Fibroblast of mammary gland (primary cell): ENCODE data around the gene PRIM1.
A peak's percentile ranks its signal among the peaks of the same experiment; 100 is the strongest.

Experiments used
- DNase-seq: peaks from one replicate; pipeline ENCODE4 v3.0.0-alpha.2; 2010; ENCODE audit warnings: low read depth
- H3K4me3 ChIP-seq: 2 replicates; pipeline ENCODE4 v1.5.1; 2011; ENCODE audit warnings: low read depth, mild to moderate bottlenecking, low read length, moderate library complexity; ENCODE audit not compliant: control insufficient read depth
- TF ChIP-seq, protein P1 (sequence below): conservative IDR thresholded peaks from 2 replicates; pipeline ENCODE4 v1.5.1; 2011; ENCODE audit warnings: low read depth, low read length, inconsistent platforms; ENCODE audit not compliant: control insufficient read depth, insufficient read depth

PRIM1 gene

GRCh38 chr12:56772625-56773024 is 20.5 kb upstream of the PRIM1 start:
- TF ChIP-seq, protein P1, sequence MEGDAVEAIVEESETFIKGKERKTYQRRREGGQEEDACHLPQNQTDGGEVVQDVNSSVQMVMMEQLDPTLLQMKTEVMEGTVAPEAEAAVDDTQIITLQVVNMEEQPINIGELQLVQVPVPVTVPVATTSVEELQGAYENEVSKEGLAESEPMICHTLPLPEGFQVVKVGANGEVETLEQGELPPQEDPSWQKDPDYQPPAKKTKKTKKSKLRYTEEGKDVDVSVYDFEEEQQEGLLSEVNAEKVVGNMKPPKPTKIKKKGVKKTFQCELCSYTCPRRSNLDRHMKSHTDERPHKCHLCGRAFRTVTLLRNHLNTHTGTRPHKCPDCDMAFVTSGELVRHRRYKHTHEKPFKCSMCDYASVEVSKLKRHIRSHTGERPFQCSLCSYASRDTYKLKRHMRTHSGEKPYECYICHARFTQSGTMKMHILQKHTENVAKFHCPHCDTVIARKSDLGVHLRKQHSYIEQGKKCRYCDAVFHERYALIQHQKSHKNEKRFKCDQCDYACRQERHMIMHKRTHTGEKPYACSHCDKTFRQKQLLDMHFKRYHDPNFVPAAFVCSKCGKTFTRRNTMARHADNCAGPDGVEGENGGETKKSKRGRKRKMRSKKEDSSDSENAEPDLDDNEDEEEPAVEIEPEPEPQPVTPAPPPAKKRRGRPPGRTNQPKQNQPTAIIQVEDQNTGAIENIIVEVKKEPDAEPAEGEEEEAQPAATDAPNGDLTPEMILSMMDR = no peak
- DNase-seq = no peak
- H3K4me3 ChIP-seq = no peak overlapping the region

DNA sequence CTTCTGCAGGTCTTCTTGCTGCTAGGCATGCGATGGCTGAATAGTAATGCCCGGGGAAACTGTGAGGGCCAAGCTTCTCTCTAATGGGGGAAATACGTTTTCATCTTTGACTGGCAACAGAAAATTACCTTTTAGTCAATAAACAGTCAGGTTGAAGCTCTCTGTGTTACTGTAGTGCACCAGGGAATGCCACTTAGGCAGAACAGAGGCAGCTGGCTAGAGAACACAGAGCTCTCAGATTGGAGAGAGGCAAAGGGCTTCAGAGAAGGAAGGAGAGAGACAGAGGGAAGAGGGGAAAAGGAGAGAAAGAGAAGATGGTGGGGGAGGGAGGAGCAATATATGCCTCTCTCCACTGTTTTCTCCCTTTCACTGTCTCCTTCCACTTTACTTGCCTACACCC is 17.7 kb upstream of the PRIM1 start:
- TF ChIP-seq, protein P1 = no peak
- no peak overlapping the region for H3K4me3 ChIP-seq
- DNase-seq = no peak

GRCh38 chr12:56768424-56768823 is 16.3 kb upstream of the PRIM1 start:
- TF ChIP-seq, protein P1 = no peak
- DNase-seq = no peak
- H3K4me3 ChIP-seq = no peak overlapping the region

DNA sequence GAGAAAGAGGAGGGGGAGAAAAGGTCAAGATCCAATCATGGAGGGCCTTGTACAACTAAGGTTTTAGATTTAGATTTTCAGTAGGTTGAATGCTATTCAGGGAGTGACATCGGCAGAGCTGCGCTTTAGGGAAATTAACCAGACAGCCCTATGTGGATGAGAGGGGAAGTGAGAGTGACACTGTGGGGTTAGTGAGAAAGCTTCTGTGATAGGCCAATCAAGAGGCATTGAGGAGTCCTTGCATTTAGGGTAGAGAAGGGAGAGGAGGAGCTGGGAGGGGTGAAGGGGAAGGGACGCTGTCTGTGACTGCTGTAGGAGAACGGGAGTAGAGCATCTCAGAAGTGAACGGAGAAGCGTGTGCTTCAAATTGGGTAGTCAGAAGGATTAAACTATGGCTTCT is 14.4 kb upstream of the PRIM1 start:
- no peak overlapping the region for H3K4me3 ChIP-seq
- no peak for DNase-seq
- TF ChIP-seq, protein P1 = no peak

DNA sequence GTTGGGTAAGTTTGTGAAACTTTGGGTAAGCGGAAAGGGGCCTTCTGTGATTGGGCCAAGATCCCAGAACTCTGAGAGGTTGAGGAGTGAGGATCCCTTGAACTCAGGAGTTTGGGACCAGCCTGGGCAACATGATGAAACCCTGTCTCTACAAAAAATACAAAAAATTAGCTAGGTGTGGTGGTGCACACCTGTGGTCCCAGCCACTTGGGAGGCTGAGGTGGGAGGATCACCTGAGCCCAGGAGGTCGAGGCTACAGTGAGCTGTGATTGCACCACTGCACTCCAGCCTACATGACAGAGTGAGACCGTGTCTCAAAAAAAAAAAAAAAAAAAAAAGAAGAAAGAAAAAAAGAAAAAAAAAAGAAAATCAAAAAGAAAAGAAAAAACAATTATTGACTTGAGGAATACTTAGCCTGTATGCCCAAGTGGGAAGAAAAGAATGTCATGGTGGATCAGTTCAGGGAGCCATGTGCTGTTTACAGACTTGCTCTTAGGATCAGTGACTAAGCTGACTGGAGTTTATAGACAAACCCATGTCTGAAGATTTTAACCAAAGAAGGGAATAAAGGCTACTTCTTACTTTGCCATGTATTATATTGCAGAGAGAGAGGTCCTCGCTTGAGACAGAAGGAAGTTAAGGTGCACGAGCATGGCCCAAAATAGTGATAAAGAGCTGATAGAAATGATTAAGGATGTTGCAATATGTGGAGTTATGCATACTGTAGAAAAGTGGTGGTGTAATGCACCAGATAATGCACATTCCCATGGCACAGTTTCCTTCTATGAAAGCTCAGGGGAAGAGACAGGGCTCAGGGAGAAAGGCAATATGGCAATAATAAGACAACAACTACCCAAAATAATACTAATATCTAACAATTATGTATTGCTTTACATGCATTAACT is 11.9 kb upstream of the PRIM1 start:
- H3K4me3 ChIP-seq = no peak overlapping the region
- TF ChIP-seq, protein P1 = no peak

GRCh38 chr12:56761812-56762211 is 9.7 kb upstream of the PRIM1 start:
- H3K4me3 ChIP-seq = no peak overlapping the region
- DNase-seq = no peak
- TF ChIP-seq, protein P1 = no peak

More for the DNA sequence above, 11.9 kb upstream of the PRIM1 start:
- DNase-seq = peak; percentile 21
